ENCODE data around the gene PRKAA1. TPM values are rescaled to one million over a fixed set of nuclear protein-coding genes. Genes with fewer than 3 reads are reported as not detected.
"Not testable (repeated sequence)": the region's sequence is repeated elsewhere in the genome, so short reads cannot be mapped to it uniquely, and the experiment has no call there.

The PRKAA1 gene
- polyA plus RNA-seq, 2 of the 4 experiments (the other 2 are of a cell fraction): 51.5 to 107 TPM

DNA sequence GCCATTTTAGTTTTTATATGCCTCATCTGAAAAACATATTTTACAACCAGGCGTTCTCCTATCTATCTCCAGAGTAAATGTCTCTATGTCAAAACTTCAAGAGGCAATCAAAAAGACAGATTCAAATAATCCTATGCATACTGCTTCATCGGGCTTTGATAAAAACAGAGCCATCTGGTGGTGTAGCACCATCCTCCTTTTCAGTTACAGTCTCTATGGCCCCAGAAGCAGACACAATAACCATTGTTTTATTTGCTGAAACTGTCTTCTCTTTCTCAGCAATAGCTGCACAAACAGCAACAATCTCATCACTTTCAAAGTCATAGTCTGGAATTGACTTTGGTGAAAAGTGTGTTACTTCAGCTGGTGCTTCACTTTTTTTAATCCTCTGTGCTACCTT, 82.2 kb downstream of the PRKAA1 start:
- WGBS (ENCODE audit: missing lambda C conversion rate): 62% methylated on average over 2 of the region's 2 CpGs
- ChIA-PET POLR2A (no interaction called here), CTCF (interaction anchor here (0.9 to 1.0 kb wide), 3 partner anchors 9 to 1002 kb away, joined by 3 to 4 read pairs (median 3); no protein-coding TSS in a partner anchor)
- Histone ChIP-seq H3K4me2 (no peak overlapping the region), H3K4me1 (peaks cover 6% of the 10 kb centered on the region; the same call in 1 of the 3 replicates), H3K27ac (no peak overlapping the region), H3K4me3 (no peak overlapping the region), H3K9me3 (no peaks in the 10 kb centered on the region)
- peak; percentile 80 to 84 for ATAC-seq
- peak in 1 of 2 experiments; percentile 28 for DNase-seq (ENCODE audit: low read depth in 1 of 2, low spot score in 1 of 2)
- no peak for TF ChIP-seq KDM1A (IDR thresholded peaks at IDR 0.05; ENCODE audit: low read depth)
- peak; percentile 29 to 41; a peak in 2 of 5 replicates for TF ChIP-seq RAD21 (conservative IDR thresholded peaks at IDR 0.05 in 1 of 2, IDR thresholded peaks at IDR 0.05 in 1 of 2)
- TF ChIP-seq, protein P1, sequence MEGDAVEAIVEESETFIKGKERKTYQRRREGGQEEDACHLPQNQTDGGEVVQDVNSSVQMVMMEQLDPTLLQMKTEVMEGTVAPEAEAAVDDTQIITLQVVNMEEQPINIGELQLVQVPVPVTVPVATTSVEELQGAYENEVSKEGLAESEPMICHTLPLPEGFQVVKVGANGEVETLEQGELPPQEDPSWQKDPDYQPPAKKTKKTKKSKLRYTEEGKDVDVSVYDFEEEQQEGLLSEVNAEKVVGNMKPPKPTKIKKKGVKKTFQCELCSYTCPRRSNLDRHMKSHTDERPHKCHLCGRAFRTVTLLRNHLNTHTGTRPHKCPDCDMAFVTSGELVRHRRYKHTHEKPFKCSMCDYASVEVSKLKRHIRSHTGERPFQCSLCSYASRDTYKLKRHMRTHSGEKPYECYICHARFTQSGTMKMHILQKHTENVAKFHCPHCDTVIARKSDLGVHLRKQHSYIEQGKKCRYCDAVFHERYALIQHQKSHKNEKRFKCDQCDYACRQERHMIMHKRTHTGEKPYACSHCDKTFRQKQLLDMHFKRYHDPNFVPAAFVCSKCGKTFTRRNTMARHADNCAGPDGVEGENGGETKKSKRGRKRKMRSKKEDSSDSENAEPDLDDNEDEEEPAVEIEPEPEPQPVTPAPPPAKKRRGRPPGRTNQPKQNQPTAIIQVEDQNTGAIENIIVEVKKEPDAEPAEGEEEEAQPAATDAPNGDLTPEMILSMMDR (IDR thresholded peaks at IDR 0.05): peak; percentile 33; the same call in 2 of the 3 replicates
- TF ChIP-seq SMC3 (IDR thresholded peaks at IDR 0.05): peak; percentile 48
- no peak for TF ChIP-seq RCOR1 (IDR thresholded peaks at IDR 0.05; ENCODE audit: low read depth, low read length)
- TF ChIP-seq JUNB (IDR thresholded peaks at IDR 0.05): no peak
- peak; percentile 89 for FAIRE-seq

DNA sequence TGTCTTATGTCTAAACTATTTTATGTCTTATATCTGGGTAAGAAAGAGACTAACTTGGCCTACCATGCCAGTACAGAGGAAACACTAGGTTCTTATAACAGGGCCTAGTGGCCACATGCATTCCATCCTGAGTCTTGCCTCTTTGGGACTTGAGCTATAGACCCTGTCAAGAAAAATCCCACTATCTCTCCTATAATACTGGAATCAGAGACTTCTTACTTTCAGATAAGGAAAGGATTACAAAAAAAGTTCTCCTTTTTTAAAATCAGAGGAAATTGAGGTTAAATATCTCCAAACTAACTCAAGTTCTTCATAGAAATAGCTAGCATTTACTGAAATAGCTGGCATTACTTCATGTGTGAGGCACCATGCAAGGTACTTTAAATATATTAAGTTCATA, 84.2 kb downstream of the PRKAA1 start:
- ATAC-seq (no peak), DNase-seq (ENCODE audit: low read depth in 1 of 2, low spot score in 1 of 2) (no peak), FAIRE-seq (no peak)
- no peak overlapping the region for H3K4me2 ChIP-seq
- no peak overlapping the region for H3K4me3 ChIP-seq
- no peaks in the 10 kb centered on the region for H3K9me3 ChIP-seq
- TF ChIP-seq RNF2 (IDR thresholded peaks at IDR 0.05; ENCODE audit: borderline replicate concordance, low read depth) (no peak), HOXB5 (CRISPR knock-in tag; IDR thresholded peaks at IDR 0.05) (no peak), CBX8 (IDR thresholded peaks at IDR 0.05) (no peak), POLR2A (IDR thresholded peaks at IDR 0.05; ENCODE audit: low read length) (no peak), HEYL (CRISPR knock-in tag; IDR thresholded peaks at IDR 0.05) (no peak), POLR2AphosphoS2 (conservative IDR thresholded peaks at IDR 0.05; ENCODE audit: low read length) (no peak), PHF8 (IDR thresholded peaks at IDR 0.05; ENCODE audit: borderline replicate concordance, low read depth) (no peak), GATA3 (IDR thresholded peaks at IDR 0.05; ENCODE audit: borderline replicate concordance) (no peak), CEBPB (IDR thresholded peaks at IDR 0.05) (no peak), HDAC2 (IDR thresholded peaks at IDR 0.05) (no peak), MYC (IDR thresholded peaks at IDR 0.05; ENCODE audit: borderline replicate concordance, low read length) (no peak), NFE2L2 (conservative IDR thresholded peaks at IDR 0.05; ENCODE audit: low read length) (no peak), SREBF2 (IDR thresholded peaks at IDR 0.05) (no peak), ZFP36 (IDR thresholded peaks at IDR 0.05; ENCODE audit: borderline replicate concordance, partially characterized antibody) (no peak), KDM1A (IDR thresholded peaks at IDR 0.05; ENCODE audit: low read depth) (no peak)
- TF ChIP-seq, protein P2, sequence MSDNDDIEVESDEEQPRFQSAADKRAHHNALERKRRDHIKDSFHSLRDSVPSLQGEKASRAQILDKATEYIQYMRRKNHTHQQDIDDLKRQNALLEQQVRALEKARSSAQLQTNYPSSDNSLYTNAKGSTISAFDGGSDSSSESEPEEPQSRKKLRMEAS (IDR thresholded peaks at IDR 0.05): no peak
- TF ChIP-seq, protein P1 (IDR thresholded peaks at IDR 0.05): no peak
- TF ChIP-seq, protein P3, sequence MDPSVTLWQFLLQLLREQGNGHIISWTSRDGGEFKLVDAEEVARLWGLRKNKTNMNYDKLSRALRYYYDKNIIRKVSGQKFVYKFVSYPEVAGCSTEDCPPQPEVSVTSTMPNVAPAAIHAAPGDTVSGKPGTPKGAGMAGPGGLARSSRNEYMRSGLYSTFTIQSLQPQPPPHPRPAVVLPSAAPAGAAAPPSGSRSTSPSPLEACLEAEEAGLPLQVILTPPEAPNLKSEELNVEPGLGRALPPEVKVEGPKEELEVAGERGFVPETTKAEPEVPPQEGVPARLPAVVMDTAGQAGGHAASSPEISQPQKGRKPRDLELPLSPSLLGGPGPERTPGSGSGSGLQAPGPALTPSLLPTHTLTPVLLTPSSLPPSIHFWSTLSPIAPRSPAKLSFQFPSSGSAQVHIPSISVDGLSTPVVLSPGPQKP (IDR thresholded peaks at IDR 0.05; ENCODE audit: low read depth, low read length): no peak
- TF ChIP-seq, protein P4, sequence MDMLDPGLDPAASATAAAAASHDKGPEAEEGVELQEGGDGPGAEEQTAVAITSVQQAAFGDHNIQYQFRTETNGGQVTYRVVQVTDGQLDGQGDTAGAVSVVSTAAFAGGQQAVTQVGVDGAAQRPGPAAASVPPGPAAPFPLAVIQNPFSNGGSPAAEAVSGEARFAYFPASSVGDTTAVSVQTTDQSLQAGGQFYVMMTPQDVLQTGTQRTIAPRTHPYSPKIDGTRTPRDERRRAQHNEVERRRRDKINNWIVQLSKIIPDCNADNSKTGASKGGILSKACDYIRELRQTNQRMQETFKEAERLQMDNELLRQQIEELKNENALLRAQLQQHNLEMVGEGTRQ (IDR thresholded peaks at IDR 0.05): no peak
- TF ChIP-seq, protein P5, sequence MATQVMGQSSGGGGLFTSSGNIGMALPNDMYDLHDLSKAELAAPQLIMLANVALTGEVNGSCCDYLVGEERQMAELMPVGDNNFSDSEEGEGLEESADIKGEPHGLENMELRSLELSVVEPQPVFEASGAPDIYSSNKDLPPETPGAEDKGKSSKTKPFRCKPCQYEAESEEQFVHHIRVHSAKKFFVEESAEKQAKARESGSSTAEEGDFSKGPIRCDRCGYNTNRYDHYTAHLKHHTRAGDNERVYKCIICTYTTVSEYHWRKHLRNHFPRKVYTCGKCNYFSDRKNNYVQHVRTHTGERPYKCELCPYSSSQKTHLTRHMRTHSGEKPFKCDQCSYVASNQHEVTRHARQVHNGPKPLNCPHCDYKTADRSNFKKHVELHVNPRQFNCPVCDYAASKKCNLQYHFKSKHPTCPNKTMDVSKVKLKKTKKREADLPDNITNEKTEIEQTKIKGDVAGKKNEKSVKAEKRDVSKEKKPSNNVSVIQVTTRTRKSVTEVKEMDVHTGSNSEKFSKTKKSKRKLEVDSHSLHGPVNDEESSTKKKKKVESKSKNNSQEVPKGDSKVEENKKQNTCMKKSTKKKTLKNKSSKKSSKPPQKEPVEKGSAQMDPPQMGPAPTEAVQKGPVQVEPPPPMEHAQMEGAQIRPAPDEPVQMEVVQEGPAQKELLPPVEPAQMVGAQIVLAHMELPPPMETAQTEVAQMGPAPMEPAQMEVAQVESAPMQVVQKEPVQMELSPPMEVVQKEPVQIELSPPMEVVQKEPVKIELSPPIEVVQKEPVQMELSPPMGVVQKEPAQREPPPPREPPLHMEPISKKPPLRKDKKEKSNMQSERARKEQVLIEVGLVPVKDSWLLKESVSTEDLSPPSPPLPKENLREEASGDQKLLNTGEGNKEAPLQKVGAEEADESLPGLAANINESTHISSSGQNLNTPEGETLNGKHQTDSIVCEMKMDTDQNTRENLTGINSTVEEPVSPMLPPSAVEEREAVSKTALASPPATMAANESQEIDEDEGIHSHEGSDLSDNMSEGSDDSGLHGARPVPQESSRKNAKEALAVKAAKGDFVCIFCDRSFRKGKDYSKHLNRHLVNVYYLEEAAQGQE (IDR thresholded peaks at IDR 0.05): no peak
- CTCF ChIA-PET: interaction anchor here (1.0 to 1.1 kb wide), 3 partner anchors 23 to 1117 kb away, joined by 3 to 4 read pairs (median 3); no protein-coding TSS in a partner anchor
- peaks cover 6% of the 10 kb centered on the region; the same call in 1 of the 3 replicates for H3K4me1 ChIP-seq
- POLR2A ChIA-PET: no interaction called here
- no peak overlapping the region for H3K27ac ChIP-seq

DNA sequence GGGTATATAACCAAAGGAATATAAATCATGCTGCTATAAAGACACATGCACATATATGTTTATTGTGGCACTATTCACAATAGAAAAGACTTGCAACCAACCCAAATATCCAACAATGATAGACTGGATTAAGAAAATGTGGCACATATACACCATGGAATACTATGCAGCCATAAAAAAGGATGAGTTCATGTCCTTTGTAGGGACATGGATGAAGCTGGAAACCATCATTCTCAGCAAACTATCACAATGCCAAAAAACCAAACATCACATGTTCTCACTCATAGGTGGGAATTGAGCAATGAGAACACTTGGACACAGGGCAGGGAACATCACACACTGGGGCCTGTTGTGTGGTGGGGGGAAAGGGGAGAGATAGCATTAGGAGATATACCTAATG, 87.6 kb downstream of the PRKAA1 start:
- ATAC-seq; H3K4me2 ChIP-seq; POLR2A ChIA-PET; H3K4me1 ChIP-seq; DNase-seq (ENCODE audit: low read depth in 1 of 2, low spot score in 1 of 2); H3K27ac ChIP-seq; CTCF ChIA-PET; H3K4me3 ChIP-seq; H3K9me3 ChIP-seq; FAIRE-seq: not testable (repeated sequence)

Measured in A549 (cell line).